Measurements from ENCODE around the gene UBE2J2.
"Not testable (repeated sequence)": the region's sequence is repeated elsewhere in the genome, so short reads cannot be mapped to it uniquely, and the experiment has no call there.

The UBE2J2 gene

GRCh38 chr1:1318777-1319645, 45.4 kb upstream of the UBE2J2 start (continued):
- TF ChIP-seq TSHZ2 (CRISPR knock-in tag; IDR thresholded peaks at IDR 0.05), result no peak
- TF ChIP-seq ZNF8 (CRISPR knock-in tag; IDR thresholded peaks at IDR 0.05), result no peak
- no peak for TF ChIP-seq TOX (CRISPR knock-in tag; IDR thresholded peaks at IDR 0.05; ENCODE audit: borderline replicate concordance)
- no peak for TF ChIP-seq RARB (CRISPR knock-in tag; IDR thresholded peaks at IDR 0.05)
- TF ChIP-seq, protein P1, sequence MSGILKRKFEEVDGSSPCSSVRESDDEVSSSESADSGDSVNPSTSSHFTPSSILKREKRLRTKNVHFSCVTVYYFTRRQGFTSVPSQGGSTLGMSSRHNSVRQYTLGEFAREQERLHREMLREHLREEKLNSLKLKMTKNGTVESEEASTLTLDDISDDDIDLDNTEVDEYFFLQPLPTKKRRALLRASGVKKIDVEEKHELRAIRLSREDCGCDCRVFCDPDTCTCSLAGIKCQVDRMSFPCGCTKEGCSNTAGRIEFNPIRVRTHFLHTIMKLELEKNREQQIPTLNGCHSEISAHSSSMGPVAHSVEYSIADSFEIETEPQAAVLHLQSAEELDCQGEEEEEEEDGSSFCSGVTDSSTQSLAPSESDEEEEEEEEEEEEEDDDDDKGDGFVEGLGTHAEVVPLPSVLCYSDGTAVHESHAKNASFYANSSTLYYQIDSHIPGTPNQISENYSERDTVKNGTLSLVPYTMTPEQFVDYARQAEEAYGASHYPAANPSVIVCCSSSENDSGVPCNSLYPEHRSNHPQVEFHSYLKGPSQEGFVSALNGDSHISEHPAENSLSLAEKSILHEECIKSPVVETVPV (CRISPR knock-in tag; IDR thresholded peaks at IDR 0.05), result no peak
- no peak for TF ChIP-seq GLIS3 (CRISPR knock-in tag; IDR thresholded peaks at IDR 0.05)
- no peak for TF ChIP-seq TCF4 (CRISPR knock-in tag; IDR thresholded peaks at IDR 0.05; ENCODE audit: borderline replicate concordance)
- no peak for TF ChIP-seq CSDC2 (CRISPR knock-in tag; IDR thresholded peaks at IDR 0.05)

DNA sequence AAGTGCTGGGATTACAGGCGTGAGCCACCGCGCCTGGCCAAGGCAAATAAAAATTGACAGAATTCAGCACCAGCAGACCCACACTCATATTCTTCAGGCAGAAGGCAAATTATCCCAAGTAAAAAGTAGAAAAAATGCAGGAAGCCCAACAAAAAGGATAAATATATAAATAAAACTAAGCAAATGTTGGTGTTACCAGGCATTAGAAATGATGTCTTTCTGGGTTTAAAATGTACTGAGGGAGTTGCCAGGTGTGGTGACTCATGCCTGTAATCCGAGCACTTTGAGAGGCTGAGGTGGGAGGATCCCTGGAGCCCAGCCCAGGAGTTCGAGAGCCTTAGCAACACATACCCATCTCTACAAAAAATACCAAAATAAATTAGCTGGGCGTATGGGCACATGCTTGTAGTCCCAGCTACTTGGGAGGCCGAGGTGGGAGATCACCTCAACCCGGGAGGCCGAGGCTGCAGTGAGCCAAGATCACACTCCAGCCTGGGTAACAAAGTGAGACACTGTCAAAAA, 44.5 kb upstream of the UBE2J2 start:
- peak; percentile 89 for ATAC-seq
- TF ChIP-seq, protein P1 (CRISPR knock-in tag; IDR thresholded peaks at IDR 0.05), result no peak
- TF ChIP-seq ZFP30 (CRISPR knock-in tag; IDR thresholded peaks at IDR 0.05), result no peak

DNA sequence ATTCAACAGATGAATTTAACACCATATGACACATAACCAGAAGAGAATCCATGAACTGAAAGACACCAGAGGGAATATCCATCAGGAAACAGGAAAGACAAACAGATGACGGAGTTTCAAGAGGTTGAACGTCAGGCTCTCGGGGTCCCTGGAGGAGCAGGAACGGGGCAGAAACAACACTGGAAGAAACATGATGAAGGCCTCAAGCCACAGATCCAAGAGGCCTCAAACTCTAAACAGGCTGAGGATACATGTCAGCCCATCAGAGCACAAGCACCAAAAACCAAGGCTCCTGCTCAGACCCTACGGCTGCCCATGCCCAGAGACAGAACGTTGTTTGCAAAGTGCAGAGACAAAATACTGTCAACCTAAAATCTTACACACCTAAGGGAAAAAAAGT, 43.8 kb upstream of the UBE2J2 start:
- TF ChIP-seq ZC3H10 (CRISPR knock-in tag; IDR thresholded peaks at IDR 0.05), result no peak
- no peak for TF ChIP-seq CREB5 (CRISPR knock-in tag; IDR thresholded peaks at IDR 0.05; ENCODE audit: low read depth)
- TF ChIP-seq RARB (CRISPR knock-in tag; IDR thresholded peaks at IDR 0.05), result no peak
- no peak for TF ChIP-seq TSHZ2 (CRISPR knock-in tag; IDR thresholded peaks at IDR 0.05)
- TF ChIP-seq OSR1 (CRISPR knock-in tag; IDR thresholded peaks at IDR 0.05), result no peak
- TF ChIP-seq ZNF8 (CRISPR knock-in tag; IDR thresholded peaks at IDR 0.05), result no peak
- TF ChIP-seq, protein P1 (CRISPR knock-in tag; IDR thresholded peaks at IDR 0.05), result no peak
- TF ChIP-seq POU6F1 (CRISPR knock-in tag; IDR thresholded peaks at IDR 0.05; ENCODE audit: borderline replicate concordance, low read depth), result no peak
- TF ChIP-seq PPARA (CRISPR knock-in tag; IDR thresholded peaks at IDR 0.05; ENCODE audit: borderline replicate concordance), result no peak
- TF ChIP-seq ZFP3 (CRISPR knock-in tag; IDR thresholded peaks at IDR 0.05), result no peak
- no peak for TF ChIP-seq CSDC2 (CRISPR knock-in tag; IDR thresholded peaks at IDR 0.05)
- TF ChIP-seq PATZ1 (CRISPR knock-in tag; IDR thresholded peaks at IDR 0.05; ENCODE audit: borderline replicate concordance), result no peak
- TF ChIP-seq ARNTL (CRISPR knock-in tag; IDR thresholded peaks at IDR 0.05; ENCODE audit: borderline replicate concordance, low read depth), result no peak
- ATAC-seq, result no peak

GRCh38 chr1:1316199-1316598, 42.5 kb upstream of the UBE2J2 start:
- ATAC-seq, result not testable (repeated sequence)

All from SK-N-SH treated with all-trans-retinoic acid at 6 μM for 48 hours (cell line).